CD4-positive, alpha-beta T cell treated with Interleukin-4 for 4 hours (primary cell): ENCODE measurements around the gene PROZ.
"Not testable (repeated sequence)": the region's sequence is repeated elsewhere in the genome, so short reads cannot be mapped to it uniquely, and the experiment has no call there.

ENCODE experiments used
- DNase-seq: peaks from one replicate; pipeline ENCODE4 v3.0.0-alpha.2; 2020

PROZ gene, protein sequence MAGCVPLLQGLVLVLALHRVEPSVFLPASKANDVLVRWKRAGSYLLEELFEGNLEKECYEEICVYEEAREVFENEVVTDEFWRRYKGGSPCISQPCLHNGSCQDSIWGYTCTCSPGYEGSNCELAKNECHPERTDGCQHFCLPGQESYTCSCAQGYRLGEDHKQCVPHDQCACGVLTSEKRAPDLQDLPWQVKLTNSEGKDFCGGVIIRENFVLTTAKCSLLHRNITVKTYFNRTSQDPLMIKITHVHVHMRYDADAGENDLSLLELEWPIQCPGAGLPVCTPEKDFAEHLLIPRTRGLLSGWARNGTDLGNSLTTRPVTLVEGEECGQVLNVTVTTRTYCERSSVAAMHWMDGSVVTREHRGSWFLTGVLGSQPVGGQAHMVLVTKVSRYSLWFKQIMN

GRCh38 chr13:113157929-113158747 lies at the start of gene PROZ:
Gene PROZ, plus strand, starts transcription at chr13:113158648. Its CDS starts 13 bp downstream, at chr13:113158661.
- DNase-seq, result no peak

DNA sequence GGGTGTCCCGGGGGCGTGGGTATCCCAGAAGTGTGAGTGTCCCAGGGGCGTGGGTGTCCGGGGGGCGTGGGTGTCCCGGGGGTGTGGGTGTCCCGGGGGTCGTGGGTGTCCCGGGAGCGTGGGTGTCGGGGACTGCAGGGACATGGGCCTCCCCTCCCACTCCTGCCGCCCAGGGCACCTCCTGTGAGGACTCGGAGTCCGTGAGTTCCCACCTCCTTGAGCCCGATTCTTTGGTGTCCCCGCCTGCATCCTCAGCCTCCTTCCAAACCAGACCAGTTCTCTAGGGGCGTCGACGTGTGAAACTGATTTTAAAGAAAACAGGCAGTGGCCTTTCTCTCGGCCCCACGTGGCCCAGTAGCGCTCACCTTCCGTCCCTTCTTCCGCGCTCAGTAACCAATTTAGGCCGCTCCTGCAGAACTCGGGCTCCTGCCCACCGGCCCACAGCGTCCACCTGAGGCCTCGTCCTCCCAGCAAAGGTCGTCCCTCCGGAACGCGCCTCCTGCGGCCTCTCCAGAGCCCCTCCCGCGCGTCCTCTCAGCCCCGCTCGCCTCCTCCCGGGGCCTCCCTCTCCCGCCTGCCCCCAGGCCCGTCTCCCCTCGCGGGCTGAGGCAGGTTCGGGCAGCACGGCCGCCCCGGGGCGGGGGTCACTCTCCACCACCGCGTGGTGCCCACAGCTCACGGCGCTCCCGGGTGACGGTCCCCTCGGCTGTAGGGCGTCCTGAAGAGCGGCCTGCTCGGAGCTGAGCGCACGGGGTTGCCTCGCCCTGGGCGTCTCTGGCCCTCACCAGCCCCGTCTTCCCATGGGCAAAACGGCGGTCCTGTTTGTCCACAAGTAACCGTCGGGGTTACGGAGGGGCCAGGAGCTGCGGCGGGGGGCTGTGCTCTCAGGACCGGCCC lies 49.0 kb upstream of the PROZ start:
- no peak for DNase-seq

DNA sequence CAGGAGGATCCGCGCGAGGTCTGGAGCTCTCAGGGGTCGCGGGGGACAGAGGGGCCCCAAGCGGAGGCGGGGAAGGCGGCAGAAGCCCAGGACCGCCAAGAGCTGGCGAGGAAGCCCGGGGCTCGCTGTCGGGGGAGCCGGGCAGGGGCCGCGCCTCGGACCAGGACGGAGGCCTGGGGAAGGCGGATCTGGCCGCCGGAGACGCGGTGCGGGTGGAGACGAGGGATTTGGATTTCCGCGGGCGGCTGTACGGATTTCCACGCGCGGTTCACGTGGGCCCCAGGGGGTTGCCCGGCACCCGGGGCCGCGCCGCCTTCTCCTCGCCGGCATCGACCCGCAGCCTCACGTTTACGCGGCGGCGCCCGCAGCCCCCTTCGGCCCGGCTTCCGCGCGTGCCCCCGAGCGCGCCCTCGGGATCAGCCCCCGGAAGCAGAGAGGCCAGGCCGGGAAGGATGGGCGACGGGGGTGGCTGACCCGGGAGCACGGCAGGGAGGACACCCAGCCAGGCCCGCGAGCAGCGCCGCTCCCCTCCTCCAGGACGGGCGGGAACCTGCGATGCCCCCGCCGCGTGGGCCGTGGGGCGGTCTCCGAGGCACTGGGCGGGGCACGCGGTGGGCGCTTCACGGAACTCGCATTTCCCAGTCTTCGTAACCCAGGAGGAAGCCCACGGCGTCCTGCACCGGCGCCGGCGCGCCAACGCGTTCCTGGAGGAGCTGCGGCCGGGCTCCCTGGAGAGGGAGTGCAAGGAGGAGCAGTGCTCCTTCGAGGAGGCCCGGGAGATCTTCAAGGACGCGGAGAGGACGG lies 48.2 kb upstream of the PROZ start:
- no peak for DNase-seq

DNA sequence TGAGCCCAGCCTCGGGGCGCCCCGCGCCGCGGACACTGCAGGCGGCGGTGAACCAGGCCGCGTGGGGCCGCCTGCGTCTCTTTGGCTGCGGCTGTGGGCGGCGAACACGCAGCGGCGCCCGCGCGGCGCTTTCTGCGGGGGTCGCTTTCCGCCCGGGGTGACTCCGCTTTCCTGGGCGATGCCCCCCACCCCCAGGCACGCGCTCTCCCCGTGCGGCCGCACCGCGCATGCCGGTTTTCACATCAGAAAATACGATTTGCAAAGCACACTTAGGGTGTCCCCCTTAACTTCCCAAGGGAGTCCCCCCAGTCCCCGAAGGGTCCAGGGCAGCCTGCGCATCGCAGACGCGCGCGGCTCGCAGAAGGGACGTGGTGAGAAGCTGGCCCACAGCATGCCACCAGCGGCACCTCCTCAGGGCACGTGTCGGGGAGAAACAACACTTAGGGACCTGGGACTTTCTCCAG lies 47.6 kb upstream of the PROZ start:
- no peak for DNase-seq

DNA sequence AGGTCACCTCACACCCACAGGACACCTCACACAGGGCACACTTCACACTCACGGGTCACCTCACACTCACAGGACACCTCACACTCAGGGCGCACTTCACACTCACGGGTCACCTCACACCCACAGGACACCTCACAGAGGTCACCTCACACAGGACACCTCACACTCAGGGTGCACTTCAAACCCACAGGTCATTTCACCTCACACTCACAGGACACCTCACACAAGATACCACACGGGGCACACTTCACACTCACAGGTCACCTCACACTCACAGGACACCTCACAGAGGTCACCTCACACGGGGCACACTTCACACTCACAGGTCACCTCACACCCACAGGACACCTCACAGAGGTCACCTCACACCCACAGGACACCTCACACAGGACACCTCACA lies 46.6 kb upstream of the PROZ start:
- DNase-seq, result peak; percentile 12

- not testable (repeated sequence) for DNase-seq
Observed at GRCh38 chr13:113112475-113112874, 46.0 kb upstream of the PROZ start.

DNA sequence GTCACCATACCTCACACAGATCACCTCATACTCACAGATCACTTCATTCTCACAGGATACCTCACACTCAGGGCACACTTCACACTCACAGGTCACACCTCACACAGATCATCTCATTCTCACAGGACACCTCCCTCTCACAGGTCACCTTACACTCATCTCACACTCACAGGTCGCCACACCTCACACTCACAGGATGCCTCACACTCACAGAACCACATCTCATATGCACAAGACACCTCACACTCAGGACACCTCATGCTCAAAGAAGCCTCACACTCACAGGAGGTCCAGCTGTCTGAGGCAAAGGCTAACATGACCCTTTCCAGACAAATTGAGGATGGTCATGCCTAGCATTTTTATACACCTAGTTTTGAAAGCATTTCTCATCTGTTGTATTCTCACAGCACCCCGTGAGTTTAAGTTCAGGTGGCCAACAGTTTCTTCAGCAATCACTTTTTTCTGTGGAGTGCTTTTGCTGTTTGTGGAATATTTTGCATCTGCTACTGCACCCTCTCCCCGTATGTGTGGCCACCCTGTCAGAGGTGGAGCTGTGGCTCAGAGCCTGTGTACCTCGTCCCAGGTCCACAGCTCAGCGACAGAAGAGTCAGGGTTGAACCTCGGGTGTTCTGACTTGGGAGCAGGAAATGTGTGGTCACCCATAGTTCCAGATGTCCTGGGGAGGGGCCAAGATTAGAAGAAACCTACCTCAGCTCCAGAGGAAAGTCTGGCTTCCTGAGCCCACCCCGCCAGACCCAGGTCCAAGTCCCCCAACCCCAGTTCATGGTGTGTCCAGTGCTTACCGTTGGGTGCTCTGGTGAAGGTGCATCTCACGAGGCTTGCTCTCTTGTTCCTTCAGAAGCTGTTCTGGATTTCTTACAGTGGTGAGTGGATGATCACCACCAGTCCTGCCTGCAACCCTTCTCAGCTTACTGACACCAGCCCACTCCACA lies 45.3 kb upstream of the PROZ start:
- DNase-seq, result no peak

GRCh38 chr13:113113846-113114271 lies 44.6 kb upstream of the PROZ start:
- DNase-seq, result no peak

GRCh38 chr13:113114511-113115362 lies 43.7 kb upstream of the PROZ start:
- DNase-seq, result no peak

DNA sequence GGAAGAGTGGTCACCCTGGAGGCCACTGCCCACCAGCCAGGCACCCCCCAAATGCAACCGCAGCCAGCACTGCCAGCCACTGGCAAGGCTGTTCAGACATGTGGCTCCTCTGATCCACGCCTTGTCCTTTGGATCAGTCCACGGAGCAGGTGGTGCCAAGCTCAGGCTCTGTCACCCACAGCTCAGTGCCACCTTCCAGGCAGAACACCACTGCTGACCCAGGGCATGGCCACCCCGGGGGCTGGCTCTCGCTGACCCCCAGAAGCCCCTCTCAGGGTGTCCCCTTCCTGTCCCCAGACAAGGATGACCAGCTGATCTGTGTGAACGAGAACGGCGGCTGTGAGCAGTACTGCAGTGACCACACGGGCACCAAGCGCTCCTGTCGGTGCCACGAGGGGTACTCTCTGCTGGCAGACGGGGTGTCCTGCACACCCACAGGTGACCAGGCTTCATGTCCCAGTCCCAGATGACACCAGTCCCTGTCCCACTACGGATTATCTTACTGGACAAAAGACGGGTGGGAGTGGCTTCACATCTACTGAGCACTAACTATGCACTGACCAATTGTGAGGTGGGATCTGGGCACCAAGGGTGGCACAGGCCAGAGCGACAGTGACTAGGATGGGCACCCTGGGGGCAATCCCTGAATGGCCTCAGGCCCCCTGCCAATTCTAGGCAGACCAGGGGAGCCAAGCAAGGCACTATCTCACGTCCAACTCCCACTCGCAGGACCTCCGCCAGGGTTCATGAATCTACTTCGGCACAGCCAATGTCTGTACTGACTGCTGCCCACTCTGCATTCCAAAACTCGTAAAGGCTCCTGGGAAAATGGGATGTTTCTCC lies 42.9 kb upstream of the PROZ start:
- no peak for DNase-seq

DNA sequence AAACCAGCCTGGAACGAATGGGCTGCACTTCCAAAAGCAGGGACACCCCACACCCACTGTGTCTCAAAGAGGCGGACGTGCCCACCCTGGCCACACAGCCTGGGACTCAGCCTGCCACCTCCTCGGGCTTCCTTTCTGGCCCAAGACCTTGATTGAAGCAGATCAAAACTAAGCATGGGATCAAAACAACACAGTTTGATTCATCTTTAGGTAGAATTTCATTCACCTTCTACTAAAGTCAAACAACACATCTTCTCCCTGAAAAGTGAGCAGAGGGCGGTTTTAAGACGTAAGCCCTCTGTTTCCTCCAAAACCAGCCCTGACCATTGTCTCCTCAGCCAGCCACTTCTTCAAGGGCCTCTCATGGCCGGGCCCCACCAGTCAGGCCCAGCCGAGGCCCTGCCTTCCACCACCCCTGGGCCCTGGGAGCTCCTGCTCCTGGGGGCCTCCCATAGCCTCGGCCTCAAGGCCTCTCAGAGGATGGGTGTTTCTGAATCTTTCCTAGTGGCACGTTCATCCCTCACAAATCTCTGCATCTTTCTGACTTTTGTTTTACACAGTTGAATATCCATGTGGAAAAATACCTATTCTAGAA lies 42.1 kb upstream of the PROZ start:
- no peak for DNase-seq

DNA sequence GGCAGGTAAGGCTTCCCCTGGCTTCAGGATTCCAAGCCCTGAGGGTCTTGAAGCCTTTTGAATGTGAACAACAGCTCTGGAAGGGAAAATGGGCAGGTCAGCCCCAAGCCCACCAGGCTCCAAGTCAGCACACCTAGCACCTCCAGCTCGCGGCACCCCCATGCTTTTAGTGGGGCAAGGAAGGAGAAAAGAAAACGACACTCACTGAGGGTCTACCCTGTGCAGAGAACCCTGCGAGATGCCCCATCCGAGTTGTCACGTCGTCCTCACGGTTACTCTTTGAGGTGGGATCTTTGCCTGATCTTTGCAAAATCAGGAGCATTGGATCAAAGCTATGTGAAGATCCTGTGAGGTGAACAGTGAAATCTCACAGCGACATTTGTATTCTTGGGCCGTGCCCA lies 41.6 kb upstream of the PROZ start:
- DNase-seq, result no peak

- DNase-seq, result no peak
Observed at GRCh38 chr13:113117335-113117872, 41.0 kb upstream of the PROZ start.

- DNase-seq, result no peak
Observed at GRCh38 chr13:113117911-113118260, 40.6 kb upstream of the PROZ start.

DNA sequence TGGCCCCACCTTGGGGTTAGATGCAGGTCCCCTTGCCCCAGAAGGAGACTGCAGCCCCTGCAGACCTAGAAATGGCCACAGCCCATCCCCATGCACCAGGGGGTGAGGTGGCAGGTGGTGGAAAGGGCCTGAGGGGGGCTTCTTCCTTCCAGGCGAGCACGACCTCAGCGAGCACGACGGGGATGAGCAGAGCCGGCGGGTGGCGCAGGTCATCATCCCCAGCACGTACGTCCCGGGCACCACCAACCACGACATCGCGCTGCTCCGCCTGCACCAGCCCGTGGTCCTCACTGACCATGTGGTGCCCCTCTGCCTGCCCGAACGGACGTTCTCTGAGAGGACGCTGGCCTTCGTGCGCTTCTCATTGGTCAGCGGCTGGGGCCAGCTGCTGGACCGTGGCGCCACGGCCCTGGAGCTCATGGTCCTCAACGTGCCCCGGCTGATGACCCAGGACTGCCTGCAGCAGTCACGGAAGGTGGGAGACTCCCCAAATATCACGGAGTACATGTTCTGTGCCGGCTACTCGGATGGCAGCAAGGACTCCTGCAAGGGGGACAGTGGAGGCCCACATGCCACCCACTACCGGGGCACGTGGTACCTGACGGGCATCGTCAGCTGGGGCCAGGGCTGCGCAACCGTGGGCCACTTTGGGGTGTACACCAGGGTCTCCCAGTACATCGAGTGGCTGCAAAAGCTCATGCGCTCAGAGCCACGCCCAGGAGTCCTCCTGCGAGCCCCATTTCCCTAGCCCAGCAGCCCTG lies 40.0 kb upstream of the PROZ start:
- no peak for DNase-seq

DNA sequence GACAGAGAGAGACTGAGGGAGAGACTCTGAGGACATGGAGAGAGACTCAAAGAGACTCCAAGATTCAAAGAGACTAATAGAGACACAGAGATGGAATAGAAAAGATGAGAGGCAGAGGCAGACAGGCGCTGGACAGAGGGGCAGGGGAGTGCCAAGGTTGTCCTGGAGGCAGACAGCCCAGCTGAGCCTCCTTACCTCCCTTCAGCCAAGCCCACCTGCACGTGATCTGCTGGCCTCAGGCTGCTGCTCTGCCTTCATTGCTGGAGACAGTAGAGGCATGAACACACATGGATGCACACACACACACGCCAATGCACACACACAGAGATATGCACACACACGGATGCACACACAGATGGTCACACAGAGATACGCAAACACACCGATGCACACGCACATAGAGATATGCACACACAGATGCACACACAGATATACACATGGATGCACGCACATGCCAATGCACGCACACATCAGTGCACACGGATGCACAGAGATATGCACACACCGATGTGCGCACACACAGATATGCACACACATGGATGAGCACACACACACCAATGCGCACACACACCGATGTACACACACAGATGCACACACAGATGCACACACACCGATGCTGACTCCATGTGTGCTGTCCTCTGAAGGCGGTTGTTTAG lies 39.2 kb upstream of the PROZ start:
- DNase-seq, result no peak

DNA sequence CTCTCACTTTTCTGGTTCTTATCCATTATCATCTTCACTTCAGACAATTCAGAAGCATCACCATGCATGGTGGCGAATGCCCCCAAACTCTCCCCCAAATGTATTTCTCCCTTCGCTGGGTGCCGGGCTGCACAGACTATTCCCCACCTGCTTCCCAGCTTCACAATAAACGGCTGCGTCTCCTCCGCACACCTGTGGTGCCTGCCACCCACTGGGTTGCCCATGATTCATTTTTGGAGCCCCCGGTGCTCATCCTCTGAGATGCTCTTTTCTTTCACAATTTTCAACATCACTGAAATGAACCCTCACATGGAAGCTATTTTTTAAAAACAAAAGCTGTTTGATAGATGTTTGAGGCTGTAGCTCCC lies 38.6 kb upstream of the PROZ start:
- no peak for DNase-seq
